GM18861 (cell line): Measurements from ENCODE around the gene HMG20A.
A peak's percentile ranks its signal among the peaks of the same experiment; 100 is the strongest.
"Not testable (repeated sequence)": the region's sequence is repeated elsewhere in the genome, so short reads cannot be mapped to it uniquely, and the experiment has no call there.

Experiments
- ATAC-seq: cut with Tn5 transposase; IDR thresholded peaks from one replicate; pipeline ENCODE4 v1.9.1; 2021; ENCODE audit not compliant: unreplicated experiment

The HMG20A gene

DNA sequence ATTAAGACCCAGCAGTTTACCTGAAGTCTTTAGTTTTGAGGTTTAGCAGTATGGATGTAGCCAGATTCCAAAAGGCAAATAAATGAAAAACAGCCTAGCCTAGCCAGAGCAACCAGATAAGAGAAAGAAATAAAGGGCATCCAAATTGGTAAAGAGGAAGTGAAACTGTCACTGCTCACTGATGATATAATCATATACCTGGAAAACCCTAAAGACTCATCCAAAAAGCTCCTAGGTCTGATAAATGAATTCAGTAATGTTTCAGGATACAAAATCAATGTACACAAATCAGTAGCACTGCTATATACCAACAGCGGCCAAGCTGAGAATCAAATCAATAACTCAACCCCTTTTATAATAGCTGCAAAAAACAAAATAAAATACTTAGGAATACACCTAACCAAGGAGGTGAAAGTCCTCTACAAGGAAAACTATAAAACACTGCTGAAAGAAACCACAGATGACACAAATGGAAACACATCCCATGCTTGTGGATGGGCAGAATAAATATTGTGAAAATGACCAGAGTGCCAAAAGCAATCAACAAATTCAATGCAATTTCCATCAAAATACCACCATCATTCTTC lies 14.4 kb upstream of the HMG20A start:
- ATAC-seq = not testable (repeated sequence)

DNA sequence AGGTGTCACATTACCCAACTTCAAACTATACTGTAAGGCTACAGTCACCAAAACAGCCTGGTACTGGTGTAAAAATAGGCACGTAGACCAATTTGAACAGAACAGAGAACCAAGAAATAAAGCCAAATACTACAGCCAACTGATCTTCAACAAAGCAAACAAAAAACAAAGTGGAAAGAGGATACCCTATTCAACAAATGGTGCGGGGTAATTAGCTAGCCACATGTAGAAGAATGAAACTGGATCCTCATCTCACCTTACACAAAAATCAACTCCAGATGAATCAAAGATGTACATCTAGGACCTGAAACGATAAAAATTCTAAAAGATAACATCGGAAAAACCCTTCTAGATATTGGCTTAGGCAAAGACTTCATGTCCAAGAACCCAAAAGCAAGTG lies 13.8 kb upstream of the HMG20A start:
- ATAC-seq = no peak

DNA sequence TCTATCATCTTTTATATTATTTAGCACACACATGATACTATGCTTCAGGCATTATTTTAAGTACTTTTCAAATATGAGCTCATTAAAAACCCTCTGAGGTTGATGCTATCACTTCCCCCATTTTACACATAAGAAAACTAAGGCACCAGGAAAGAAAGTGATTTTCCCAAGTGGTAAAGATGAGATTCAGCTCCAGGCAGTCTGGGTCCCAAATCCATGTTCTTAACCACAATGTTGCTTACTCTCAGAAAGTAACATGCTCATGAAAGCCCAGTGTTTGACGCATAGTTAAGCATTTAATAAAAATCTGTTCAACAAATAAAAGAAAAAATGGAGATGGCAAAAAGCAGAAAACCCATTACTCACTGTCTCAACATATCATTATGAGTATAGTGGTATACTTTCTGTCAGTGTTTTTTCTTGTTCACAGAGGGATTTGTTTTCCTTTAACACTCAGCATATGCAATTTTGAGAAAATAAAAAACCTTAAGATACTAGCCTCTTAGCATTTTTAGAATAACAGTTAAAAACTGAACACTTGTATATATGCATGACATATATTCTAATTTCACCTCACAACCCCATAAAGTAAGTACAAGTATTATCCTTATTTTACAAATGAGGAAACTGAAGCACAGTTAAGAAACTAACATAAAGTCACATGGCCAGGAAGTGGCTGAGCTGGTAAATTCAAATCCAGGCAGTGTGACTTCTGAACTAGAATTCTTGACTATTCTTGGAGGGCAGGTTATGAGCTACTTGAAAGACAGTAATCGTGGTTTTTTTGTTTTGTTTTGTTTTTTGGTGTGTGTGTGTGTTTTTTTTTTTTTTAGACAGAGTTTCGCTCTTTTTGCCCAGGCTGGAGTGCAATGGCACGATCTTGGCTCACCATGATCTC lies 11.2 kb upstream of the HMG20A start:
- ATAC-seq = peak; percentile 43

DNA sequence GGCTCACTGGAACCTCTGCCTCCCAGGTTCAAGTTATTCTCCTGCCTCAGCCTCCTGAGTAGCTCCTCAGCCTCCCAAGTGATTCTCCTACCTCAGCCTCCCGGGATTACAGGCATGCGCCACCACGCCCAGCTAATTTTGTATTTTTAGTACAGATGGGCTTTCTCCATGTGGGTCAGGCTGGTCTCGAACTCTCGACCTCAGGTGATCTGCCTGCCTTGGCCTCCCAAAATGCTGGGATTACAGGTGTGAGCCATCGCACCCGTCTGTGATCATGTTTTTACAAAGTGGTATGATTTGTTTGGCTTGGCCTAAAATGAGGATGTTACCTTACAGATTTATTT lies 10.6 kb upstream of the HMG20A start:
- not testable (repeated sequence) for ATAC-seq

DNA sequence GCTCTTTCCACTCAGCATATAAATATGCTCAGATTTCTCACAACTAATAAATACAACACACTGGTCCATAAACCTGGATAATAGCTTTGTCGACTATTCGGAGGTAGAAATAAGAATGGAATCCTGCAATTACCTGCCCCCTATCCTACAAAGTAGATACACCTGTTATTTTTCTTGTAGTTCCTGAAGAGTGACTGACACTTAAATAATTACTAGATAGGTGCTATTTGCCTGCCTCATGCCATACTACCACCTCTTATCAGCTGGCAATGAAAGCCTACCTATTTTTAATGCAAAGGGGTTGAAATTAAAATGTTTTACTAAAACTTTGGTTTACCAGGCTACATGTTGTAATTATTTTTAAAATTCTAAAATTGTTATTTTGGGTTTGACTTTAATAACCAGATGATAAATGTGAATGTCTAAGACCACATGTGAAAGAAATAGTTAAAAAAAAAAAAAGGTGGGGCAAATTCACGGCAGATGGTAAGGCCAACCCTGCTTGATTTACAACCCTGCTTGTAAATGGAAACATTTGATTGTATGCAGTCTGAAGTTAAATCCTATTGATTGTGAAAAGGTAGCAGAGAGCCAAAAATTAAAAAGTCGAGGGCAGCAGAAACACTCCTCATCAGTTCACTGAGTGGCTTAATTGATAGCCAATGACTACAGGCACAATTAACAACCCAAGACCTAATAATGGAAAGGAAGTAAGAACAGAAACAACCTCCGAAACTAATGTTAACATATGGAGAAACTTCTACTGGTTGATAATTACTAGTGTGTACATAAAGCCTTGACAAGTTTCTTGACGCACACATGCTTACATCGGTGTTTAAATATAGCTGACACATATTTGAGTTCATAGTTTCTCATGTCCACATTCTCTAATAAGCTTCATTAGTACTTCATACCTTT lies 9.7 kb upstream of the HMG20A start:
- no peak for ATAC-seq

DNA sequence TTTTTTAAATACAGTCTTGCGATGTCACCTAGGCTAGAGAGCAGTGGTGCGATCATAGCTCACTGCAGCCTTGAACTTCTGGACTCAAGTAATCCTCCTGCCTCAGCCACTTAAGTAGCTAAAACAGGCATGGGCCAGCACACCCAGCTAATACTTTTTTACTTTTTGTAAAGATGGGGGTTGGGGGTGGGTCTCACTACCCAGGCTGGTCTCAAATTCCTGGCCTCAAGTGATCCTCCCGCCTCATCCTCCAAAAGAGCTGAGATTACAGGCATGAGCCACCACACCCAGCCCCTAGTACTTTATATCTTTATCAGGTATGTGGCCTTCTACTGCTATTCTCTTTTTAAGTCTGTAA lies 9.1 kb upstream of the HMG20A start:
- no peak for ATAC-seq

DNA sequence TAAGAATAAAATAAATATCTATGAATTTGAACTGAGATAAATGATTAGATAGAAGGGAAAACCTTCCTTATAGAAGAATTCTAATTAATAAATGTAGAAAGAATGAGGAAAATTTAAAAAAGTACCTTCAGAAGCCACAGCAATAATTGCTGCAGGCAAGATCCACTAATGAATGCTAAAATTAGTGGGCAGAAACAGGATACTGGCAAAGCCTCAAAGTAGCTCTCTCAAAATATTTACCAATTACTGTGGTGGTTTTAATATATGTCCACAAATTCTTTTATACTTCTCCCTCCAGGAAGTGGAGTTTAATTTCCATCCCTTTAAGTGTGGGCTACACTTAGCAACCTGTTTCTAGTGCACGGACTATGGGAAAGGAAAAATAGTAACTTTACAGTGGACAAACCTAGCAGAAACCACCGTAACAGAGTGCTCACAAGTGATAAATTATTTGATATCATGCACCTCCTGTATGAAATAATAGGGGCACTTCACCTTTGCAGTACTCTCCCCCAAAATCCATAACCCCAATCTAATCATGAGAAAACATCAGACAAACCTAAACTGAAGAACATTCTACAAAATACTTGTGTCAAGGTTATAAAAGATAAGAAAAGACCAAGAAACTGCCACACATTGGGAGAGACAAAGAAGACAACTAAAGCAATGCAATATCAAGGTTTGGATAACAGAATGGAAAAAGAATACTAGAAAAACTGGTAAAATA lies 7.6 kb upstream of the HMG20A start:
- ATAC-seq = no peak

DNA sequence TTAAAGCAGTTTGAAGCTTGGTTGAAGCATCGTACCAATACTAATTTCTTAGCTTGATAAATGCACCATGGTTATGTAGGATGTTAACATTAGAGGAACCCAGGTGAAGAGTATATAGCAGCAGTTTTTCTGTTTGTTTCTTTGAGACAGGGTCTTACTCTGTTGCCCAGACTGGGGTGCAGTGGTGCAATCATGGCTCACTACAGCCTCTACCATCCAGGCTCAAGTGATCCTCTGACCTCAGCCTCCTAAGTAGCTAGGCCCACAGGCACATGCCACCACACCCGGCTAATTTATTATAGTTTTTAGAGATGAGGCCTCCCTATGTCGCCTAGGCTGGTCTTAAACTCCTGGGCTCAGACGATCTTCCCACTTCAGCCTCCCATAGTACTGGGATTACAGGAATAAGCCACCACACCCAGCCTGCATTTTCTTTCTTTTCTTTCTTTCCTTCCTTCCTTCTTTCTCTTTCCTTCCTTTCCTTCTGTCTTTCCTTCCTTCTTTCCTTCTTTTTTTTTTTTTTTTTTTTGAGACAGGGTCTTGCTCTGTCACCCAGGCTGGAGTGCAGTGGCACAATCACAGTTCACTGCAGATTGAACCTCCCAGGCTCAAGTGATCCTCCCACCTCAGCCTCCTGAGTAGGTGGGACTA lies 6.9 kb upstream of the HMG20A start:
- ATAC-seq = no peak

DNA sequence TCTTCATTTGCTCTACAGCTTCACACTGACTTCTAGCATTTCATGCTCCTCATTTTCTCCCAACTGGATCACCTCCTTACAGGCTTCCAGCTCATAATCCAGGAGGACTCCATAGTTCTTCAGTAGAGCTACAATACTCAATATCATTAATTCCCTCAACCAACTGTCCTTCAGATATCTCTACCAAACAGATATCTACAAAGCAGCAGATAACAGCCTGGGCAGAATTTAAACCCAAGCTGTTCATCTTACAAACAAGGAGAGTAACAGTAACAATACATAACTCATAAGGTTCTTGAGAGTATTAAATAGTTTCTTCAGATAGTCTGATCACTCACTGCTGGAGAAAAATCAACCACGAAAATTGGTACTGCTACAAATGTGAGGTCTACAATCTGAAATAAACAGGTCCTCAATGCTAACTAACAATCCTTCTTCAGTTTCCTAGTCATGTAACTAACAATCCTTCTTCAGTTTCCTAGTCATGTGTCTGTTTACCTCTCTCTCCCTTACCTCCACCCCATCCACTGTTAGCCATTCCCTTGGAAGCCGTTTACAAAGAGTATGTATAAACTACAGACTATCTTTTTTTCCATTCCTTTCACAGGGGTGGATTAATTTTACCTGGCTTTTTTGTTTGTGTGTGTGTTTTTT lies 5.8 kb upstream of the HMG20A start:
- ATAC-seq = no peak

DNA sequence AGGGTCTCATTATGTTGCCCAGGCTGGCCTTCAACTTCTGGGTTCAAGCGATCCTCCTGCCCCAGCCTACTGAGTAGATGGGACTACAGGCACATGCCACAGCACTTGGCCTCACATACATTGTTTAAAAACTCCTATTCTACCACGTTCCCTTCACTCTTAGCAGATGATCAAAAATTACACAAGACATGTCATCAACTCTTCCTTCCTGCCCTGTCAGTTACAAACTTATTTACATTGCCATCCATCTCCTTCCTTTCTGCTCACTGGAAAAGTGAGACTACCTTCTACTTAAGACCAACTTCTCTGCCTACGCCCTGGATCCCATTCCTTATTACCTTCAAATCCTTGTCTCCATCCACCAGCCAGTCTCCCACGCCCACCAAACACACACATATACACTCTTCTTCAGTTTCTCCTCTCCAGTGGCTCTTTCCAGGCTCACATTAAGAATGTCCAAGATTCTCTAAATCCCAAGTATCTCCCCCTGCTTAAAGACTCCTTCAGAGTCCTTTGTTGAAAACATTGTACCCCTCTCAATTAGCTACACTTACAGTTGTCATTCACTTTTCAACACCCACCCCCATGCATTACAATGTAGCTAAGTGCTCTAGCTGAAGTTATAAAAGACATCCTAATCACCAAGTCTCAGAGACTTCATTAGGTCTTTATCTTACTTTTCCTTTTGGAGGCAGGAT lies 5.1 kb upstream of the HMG20A start:
- ATAC-seq = no peak

DNA sequence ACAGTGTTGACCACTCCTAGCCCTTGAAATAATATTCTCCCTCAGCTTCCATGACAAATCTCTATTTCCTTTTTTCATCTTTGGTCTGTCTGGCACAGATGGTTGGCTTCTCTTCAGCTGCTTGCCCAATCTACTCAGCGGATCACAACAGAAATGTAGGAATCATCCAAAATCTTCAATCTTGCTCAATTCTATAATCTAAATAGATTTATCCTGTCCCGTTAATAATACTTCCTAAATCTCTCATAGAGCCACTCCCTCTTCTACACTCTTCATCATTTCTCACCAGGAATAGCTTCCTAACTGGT lies 4.6 kb upstream of the HMG20A start:
- ATAC-seq = no peak

DNA sequence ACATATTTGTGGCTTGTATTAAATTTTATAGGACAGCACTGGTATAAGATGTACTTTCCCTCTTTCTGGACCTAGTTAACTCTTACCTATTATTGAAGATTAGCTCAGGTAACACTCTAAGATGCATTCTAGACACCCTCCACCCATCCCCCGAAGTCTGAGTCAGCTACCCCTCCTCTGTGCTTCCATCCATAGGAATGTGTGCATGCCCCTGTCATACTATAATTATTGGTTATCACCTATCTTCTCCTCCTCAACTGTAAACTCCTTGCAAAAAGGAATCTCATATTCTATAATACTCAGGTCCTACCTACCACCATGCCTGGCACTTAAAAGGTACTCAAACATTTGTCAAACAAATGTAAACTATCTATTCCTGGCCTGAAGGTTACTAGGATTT lies 3.7 kb upstream of the HMG20A start:
- no peak for ATAC-seq

DNA sequence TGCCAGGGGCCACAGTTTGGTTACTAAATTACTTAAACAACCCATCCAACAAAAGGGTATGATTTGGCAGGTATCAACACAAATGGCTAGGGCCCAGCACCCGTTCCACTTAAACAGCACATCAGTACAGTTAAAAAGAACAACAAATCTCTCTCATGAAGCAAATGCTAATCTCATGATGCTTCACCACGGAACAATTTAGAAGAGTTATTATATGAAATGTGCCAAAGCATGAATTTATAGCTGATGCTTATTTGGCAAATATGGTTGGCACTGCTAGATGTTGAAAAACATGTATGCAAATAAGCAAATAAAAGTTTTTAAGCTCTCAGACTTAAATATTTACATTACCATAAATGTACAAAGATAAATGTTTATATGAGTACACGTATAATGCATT lies 3.1 kb upstream of the HMG20A start:
- no peak for ATAC-seq

DNA sequence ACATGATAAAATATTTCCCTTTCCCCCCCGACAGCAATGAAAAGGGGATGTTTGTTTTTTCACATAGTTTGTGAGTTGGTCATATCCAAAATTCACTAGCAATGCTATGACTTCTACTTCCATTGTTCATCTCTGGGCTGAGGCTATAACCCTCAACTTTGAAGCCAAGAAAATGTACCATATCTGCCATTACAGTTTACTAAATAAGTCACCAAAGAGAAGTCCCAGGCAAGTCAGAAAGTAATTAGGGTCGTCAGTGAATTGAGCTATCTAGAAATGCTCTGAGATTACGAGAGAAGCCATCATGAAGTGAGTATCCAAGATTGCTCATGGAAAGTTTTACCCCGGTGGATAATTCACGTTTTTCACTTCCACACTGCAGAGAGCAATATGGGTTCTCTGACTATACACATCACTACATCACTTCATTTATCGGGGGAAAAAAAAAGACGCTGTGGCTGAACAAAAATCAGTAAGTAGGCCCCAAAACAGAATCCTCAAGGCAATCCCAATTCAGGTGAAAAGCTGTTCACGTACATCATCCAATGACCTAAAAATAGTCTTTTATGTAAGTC lies 2.2 kb upstream of the HMG20A start:
- no peak for ATAC-seq

DNA sequence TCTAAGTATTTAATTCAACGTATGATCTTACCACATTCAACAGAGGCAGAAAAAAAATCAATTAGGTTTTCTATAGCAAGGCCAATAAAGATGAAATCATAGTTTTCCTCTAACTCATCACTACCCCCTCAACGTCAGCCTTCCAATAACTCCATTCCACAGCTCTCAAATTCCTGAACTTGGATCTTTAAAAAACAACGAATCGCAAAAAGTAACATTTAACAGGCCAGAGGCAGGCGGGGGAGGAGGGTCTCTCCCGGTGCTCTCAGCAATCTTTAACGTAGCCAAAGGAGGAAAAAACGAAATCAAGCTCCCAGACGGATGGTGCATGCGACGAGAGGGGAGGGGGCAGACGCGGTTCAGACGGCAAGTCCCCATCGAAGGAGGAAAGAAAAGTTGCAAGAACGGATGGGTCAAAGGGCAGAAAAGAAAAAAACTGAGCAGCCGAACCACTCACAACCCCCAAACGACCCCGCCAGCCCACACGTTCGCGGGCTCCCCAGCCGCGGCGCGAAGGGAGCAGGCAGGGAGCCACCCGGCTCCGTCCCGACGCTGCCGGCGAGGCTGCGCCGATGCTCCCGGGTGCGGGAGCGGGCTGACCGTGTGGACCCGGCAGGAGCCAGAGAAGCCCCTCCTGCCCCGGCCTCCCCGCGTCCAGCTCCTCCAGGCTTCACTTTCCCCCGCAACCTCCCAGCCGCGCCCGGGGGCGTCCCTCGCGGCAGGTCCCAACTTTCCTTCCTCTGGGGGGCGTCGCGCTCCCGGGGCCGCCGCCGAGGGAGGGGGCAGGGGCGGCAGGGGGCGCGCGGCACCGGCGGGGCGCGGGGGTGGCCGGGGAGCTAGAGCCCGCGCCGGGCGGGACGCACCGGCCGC lies 1.5 kb upstream of the HMG20A start:
- peak; percentile 9 for ATAC-seq

DNA sequence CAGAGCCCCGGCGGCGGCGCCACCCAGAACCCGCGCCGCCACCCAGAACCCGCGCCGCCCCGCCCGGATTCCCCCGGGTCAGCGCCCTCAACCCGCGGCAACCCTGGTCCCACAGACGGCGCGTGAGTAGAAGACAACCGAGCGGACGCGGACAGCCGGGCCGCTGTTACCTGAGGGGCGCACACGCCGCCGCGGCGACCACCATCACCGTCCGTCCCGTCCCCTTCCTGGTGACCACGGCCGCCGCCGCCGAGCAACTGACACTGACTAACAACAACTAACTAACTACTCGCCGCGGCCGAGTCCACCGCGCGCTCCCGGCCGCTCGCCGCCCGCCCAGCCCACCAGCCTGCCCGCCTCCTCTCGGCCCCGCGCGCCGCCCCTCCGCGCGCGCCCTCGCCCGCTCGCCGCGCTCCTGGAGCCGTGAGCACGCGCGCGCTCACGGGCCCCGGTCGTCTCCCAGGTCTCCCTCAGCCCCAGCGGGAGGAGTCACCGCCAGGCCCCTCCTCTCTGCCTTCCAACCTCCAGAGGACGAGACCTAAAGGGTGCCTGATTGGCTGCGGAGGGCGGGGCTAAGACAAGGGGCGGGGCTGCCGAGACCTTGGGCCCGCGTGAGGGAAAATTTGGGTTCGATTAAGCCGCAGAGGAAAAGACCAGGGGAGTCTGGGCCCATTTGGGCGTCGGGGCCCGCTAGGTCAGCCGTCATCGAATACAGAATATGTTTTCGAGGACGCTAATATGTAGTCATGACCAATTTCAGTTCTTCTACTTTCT lies 665 bp upstream of the HMG20A start, which contains the start of gene PEAK1:
TSS of gene PEAK1 (minus strand) at position 269 of the 774 bp plus-strand sequence. CDS start 238,178 bp downstream, outside the sequence.
- ATAC-seq = peak; percentile 71

DNA sequence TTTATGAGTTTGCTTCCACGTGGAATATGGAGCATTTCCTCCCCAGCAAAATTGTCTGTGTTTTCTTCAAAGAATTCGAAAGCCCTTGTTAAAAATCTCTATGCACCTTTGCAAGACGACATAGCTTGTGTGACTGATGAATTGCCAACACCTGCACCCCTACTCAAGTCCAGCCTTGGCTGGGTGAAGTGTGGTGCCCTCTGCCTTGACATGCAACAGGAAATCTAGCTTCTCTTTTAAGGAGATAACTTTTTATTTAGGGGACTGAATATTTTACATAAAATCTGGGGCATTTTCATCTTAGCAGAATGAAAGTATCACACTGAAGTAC lies 647 bp downstream of the HMG20A start:
- no peak for ATAC-seq

DNA sequence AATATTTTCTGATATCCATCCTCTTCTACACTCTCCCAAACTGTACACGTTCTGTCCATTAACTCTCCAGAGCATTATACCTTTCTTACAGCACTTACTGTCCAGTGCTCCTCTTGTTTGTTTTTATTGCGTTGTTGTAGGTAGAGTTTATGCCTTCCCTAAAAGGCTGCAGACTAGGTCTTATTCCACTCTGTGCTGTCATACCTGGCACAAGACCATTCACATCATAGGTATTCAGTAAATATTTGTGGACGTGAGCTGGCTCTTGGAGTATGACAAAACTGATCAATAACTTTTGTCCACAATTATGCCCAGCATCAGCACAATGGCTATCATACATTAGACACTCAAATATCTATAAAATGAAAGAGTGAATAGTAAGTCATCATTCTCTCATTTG lies 4.4 kb downstream of the HMG20A start:
- ATAC-seq = no peak
